RKO (cell line): ENCODE results near the gene ESRRG.

Experiments used
- DNase-seq: peaks from one replicate; pipeline ENCODE4 v3.0.0-alpha.2; 2016; ENCODE audit warnings: low spot score

ESRRG gene

DNA sequence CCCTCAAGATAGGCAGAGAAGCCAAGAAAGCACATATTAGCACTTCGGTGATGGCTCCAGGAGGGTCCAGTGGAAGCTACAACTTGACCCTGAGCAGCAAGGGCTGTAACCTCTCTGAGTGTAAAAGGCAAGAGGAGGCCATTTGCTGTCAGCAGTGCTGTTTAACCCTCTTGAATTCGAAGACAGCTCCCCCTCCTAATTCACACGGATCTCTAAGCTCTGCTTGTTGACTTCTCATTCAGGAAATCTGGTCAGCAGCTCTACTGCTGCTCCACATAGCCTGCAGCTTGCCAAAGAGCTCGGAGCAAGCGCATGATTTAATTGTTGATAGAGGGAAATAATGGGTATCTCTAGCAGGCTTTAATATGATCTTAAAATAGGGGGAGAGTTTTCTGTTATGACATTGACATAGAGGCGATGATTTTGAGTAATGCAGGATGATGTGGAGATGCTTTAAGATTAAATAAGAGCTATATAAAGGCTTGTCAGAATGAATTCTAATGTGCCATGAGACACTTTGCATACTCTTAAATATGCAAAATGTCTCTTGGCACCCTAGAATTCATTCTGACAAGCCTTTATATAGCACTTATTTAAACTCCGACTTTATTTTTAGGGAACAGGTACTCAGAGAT is 220.6 kb downstream of the ESRRG start:
- no peak for DNase-seq

DNA sequence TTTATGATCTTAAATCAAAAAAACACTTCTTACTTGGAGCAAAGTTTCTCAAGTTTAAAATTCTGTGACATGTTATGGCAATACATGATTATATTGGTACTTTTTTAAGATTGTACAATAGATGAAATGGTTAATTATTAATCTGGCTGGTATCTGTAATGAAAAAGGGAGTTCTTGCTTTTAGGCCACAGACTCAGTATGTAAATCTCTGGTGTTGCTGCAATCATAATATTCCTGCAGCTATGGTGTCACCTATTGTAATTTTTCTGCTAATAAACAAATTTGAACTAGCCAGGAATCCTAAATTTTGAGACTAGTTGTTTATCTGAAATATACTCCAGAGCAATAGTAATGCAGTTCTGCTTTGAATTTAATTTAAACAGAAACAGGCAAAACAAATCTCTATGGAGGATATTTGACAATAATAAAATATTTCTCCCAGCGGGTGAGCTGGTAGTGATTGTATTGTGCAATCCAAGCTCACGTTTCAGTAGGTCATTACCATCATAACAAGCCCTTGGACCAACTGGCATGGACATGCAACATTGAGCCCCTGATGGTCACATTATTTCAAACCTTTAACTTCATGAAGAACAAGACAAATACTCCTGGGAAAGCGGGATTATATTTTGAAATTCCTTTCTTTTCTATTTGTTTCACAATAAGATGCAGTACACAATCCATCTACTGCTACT is 222.8 kb downstream of the ESRRG start:
- no peak for DNase-seq

DNA sequence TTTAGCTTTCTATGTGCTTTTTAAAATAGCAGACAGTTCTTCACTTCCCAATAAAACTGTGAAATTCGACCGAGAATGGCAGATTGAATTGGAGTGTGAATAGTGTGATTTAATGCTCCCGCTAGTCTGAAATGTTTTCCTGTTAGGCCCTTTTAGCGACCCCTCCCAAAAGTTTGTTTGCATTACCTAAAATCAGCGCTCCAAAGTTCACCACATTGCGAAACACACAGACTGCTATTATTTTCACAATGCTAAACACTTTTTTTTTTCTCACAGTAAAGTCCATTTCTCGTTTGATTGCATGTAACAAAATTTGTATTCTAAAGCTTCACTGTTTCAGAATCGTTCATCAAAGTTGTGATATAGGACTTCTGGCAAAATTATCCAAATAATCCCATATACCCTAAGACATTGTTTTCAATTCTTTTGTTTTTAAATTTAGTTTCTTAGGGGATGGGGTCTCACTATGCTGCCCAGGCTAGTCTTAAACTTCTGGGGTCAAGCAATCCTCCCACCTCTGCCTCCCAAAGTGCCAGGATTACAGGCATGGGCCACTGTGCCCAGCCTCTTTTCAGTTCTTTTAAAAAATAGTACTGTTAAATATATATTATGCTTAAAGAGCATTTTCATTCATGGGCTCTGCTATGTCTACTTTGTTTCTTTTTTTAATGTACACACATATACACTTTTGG is 223.5 kb downstream of the ESRRG start:
- DNase-seq = no peak

- no peak for DNase-seq
Observed at GRCh38 chr1:216498277-216498676, 225.0 kb downstream of the ESRRG start.

GRCh38 chr1:216485042-216485441 is 238.2 kb downstream of the ESRRG start:
- no peak for DNase-seq

DNA sequence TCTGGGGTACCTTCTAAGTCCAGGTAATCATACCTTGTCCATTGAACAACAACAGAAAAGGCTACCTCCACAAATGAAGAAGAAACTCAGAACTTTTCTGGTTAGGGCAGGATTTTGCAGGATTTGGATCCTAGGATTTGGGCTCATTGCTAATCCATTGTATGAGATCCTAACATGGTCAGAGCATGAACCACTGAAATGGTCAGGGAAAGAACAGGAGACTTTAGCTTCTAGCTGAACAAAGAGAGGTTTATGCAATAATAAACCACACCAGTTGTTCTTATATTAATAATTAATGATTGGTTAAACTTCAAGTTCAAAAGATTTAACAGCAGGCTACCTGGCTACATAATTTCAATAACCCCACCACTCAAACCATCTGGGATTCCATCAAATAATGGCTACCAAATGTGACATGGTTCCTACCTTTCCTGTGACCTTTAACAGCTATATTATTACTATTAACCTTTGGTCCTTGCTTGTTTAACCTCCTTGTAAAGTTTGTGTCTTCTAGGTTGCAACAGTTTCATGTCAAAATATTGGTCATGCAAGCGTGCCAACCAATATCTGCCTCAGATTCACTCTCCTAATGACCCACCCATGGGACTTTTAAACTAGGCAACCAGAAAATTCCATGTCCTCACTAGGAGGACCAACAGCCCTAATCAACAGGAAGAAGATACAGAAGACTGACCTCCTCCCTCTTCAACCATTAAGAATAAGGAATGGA is 239.4 kb downstream of the ESRRG start:
- DNase-seq = no peak

- DNase-seq = no peak
Observed at GRCh38 chr1:216482620-216483019, 240.6 kb downstream of the ESRRG start.

DNA sequence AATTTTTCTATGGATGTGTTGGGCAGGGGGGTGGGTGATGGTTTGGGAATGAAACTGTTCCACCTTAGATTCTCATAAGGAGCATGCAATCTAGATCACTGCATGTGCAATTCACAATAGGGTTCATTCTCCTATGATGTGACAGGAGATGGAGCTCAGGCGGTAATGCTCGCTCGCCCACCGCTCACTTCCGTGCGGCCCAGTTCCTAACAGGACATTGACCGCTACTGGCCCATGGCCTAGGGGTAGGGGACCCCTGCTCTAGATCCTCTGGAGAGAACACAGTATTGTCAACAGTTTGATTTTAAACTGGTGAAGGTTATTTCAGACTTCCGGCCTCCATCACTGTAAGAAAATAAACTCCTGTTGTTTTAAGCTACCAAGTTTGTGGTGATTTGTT is 245.0 kb downstream of the ESRRG start:
- DNase-seq = no peak

DNA sequence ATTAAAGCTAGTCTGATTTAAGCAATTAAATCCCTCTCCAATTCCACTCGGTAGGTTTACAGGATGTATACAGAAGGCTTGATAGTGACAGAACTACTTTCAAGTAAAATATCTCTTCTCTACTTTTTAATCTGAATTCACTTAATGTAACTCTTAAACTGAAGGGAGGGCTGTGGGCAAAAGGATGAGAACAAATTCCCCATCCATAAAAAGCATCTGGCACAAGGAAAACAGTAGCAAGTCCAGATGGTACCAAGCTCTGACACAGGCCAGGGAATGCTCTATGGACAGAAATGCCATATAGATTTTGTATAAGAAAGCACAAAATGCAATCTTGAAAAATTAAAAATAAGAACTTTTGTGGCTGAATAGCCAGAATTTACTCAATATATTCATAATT is 246.9 kb downstream of the ESRRG start:
- DNase-seq = no peak

DNA sequence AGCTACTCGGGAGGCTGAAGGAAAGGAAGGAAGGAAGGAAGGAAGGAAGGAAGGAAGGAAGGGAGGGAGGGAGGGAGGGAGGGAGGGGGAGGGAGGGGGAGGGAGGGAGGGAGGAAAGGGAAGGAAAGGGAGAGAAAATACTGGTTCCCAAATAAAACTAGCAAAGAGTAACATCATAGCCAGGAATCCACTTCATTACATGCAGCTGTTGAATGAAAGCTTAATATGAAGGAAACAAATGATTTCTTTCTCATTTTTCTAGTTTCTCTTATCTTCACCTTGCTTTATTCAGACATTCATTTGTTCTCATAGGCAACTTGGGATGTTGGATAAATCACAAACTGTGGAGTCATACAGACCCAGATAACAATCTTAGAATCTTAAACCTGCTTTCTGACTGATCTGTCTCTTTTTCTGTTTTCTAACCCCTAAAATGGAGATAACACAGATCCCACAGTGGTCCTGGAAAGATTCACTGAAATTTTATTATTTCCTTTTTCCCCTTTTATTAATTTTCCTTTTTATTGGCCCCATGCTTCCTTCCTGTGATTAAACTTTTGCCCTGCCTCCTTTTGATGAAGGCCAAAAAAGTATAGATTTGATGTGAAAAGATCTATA is 247.5 kb downstream of the ESRRG start:
- DNase-seq = no peak

DNA sequence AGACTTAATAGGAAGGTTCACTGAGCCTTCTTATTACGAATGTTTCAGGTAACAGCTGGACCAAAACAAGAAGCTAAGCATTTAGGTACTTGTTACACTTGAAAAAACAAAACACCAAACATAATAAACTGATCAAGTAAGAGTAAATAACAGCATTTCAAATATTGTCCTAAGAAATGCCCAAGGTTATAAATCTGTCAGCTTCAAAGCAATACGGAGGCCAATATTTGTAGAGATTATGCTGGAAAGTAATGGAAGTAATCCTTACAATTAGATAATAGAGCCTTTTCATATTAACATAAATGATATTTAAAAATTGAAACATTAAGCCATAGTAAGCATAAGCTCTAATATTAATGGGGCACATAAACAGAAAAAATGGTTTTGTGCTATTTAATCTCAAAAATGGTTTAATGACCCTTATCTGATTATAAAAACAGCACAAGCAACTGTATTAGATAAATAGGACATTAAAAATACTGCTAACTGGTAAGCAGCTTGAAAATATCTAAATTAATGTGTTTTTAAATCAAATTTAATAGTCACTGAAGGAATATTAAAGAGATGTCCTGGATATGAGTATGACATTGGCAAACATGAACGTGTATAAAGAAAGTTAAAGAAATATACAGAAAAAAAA is 256.9 kb downstream of the ESRRG start:
- no peak for DNase-seq

DNA sequence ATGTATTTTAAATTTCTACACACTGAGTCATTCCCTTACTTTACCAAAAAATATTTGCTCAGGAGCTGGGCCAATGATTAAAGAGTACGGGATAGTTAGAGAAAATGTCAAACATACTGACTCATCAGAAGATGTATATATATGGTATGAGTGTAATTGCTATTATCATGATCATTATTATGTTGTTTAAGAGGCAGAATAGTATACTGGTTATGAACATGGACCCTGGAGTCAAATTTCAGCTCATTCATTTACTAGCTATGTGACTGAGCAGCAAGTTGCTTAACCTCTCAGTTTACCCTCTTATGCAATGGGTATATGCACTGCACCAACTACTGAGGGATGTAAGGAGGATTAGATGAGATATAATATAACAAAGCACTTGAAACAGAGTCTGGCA is 258.7 kb downstream of the ESRRG start:
- DNase-seq = peak; percentile 14

DNA sequence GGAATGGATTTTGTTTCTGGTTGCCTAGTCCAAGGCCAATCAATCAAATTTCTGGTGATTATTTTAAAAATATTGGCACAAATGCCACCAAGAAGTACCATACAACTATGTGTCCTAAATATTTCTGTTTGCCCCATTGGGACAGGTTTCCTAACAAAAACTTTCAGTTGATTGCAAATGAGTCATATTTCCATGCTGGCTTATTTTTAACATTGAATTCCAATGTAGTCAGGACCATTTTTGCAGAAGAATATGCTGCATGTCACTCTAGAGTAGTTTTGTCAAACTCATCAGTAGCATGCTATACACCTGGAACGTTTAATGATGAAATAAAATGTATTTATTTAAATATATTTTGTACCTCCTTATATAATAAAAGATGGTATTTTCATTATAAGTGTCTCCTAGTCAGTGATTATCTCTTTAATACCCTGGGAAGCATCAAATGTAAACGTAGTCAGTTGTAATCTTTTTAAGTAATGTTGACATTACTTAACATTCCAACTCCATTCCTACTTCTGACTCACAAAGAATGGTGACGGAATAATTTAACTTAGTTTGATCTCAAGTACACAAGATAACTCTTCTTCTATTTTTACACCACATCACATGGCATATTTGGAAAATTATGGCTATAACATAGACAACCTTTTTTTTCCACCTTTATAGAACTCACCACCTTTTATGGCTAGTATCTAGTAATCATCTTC is 261.0 kb downstream of the ESRRG start:
- DNase-seq = no peak

DNA sequence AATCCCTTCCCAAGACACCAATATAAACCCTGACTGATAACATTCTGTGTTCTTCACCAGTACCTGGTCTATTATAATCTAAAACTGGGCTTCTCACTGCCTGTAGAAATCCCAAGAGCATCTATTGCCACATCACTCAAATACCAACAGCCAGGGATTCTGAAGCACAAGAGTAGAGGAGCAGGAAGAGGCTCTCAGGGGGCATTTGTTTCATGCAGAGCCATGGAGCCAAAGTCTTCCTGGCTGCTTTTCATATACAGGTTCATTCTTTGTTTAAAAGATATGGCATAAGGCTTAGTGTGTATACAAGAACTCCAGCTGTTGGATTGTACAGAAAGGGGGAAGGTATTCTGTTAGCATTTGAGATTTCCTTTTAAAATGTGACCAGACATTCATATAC is 261.8 kb downstream of the ESRRG start:
- no peak for DNase-seq

- DNase-seq = no peak
Observed at GRCh38 chr1:216459651-216460207, 263.5 kb downstream of the ESRRG start.

DNA sequence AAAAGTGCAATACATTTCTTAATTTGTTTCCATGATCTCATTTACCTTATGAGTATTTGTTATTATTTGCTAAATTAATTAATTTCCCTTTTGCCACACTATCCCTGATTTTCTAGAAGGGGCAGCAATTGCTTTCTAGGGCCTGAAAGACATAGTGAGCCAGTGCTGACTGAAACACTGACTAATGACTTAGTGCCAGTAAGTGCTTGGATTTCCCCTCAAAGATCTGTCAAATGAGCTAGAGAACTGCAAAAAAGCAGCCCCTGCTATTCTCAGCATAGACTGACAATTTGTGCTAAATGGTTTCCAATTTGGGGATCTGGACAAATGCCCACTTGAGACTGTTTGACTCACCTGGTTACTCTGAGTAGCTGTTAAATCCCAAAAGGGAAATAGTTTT is 264.4 kb downstream of the ESRRG start:
- DNase-seq = no peak

DNA sequence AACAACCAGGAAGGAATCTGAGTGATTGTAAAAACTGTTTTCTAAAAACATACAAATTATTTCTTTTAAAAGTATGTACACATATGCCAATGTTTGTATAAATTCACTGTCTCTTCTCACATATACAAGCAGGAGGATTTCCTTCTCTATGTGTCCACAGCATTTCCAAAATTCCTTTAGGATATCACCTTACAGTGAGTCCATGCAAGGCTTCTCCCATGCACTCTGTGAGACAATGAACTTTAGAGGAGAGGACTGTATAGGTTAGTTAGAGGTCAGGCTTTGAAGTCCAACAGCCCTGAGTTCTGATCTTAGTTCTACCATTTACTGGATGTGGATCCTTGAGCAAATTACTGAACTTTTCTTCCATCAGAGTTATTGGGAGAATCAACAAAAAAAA is 265.9 kb downstream of the ESRRG start:
- no peak for DNase-seq

DNA sequence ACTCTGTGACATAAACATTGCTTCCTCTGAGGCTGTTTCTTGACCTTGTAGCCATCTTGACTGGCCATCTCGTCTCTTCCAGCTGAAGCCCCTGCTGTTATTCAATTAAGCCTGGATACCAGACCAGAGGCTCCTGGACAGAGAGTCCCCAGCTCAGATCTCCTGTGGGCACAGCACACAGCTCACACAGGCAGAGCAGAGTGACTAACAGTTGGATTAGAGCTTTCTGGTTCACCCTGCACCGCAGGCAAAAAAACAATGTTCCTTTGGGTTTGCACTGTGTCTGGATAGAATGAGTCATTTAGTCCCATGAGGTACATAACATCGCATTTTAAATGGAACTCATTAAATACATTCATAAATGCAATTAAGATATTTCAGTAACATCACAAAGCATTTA is 266.5 kb downstream of the ESRRG start:
- DNase-seq = no peak

- no peak for DNase-seq
Observed at GRCh38 chr1:216453777-216454176, 269.5 kb downstream of the ESRRG start.
